ACC112 (cell line): Measurements from ENCODE around the gene KRTAP5-1.
"Not testable (repeated sequence)": the region's sequence is repeated elsewhere in the genome, so short reads cannot be mapped to it uniquely, and the experiment has no call there.

Experiments used
- H2AFZ ChIP-seq: fragments of 200-600 bp; sonication (generic); one replicate; pipeline ENCODE4 v1.6.0; 2017; ENCODE audit warnings: antibody characterized with exemption, low read length; ENCODE audit not compliant: unreplicated experiment
- H3K27ac ChIP-seq: fragments of 200-600 bp; sonication (generic); 2 replicates; pipeline ENCODE4 v1.5.1; 2014; ENCODE audit warnings: low read depth, mild to moderate bottlenecking, antibody characterized with exemption, low read length, moderate library complexity
- H3K27me3 ChIP-seq: fragments of 200-600 bp; sonication (generic); 2 replicates; pipeline ENCODE4 v1.6.1; 2014; ENCODE audit warnings: mild to moderate bottlenecking, antibody characterized with exemption, low read length, moderate library complexity, mixed read lengths; ENCODE audit not compliant: insufficient read depth
- H3K36me3 ChIP-seq: fragments of 200-600 bp; sonication (generic); 2 replicates; pipeline ENCODE4 v1.6.1; 2016; ENCODE audit warnings: mild to moderate bottlenecking, antibody characterized with exemption, low read length, moderate library complexity, mixed read lengths; ENCODE audit not compliant: insufficient read depth
- H3K4me1 ChIP-seq: fragments of 200-600 bp; sonication (generic); one replicate; pipeline ENCODE4 v1.6.1; 2016; ENCODE audit warnings: low read length, mixed read lengths; ENCODE audit not compliant: insufficient read depth, unreplicated experiment, control insufficient read depth
- H3K4me3 ChIP-seq: fragments of 200-600 bp; sonication (generic); 2 replicates; pipeline ENCODE4 v1.5.1; 2014; ENCODE audit warnings: mild to moderate bottlenecking, low read depth, low read length
- H3K79me2 ChIP-seq: fragments of 200-600 bp; sonication (generic); one replicate; pipeline ENCODE4 v1.6.0; 2016; ENCODE audit warnings: low read length; ENCODE audit not compliant: control insufficient read depth, unreplicated experiment, insufficient read depth

KRTAP5-1 gene

GRCh38 chr11:1589191-1589963, 4.3 kb upstream of the KRTAP5-1 start:
- H3K27me3 ChIP-seq: peaks cover 61% of the 10 kb centered on the region
- H3K36me3 ChIP-seq, H3K27ac ChIP-seq, H3K4me3 ChIP-seq, H3K79me2 ChIP-seq, H2AFZ ChIP-seq, H3K4me1 ChIP-seq: not testable (repeated sequence)

GRCh38 chr11:1586699-1587098, 1.6 kb upstream of the KRTAP5-1 start:
- H3K79me2 ChIP-seq: no peaks in the 10 kb centered on the region
- H3K4me1 ChIP-seq: no peaks in the 10 kb centered on the region
- no peak overlapping the region for H2AFZ ChIP-seq

GRCh38 chr11:1582909-1583308, 2.2 kb downstream of the KRTAP5-1 start:
- H3K27me3 ChIP-seq: peaks cover 29% of the 10 kb centered on the region; the same call in 1 of the 2 replicates
- not testable (repeated sequence) for H3K4me3 ChIP-seq, H2AFZ ChIP-seq, H3K36me3 ChIP-seq, H3K4me1 ChIP-seq, H3K79me2 ChIP-seq, H3K27ac ChIP-seq

More at GRCh38 chr11:1586699-1587098, 1.6 kb upstream of the KRTAP5-1 start:
- H3K4me3 ChIP-seq: no peak overlapping the region
- H3K27me3 ChIP-seq: peaks cover 48% of the 10 kb centered on the region
- H3K36me3 ChIP-seq: no peaks in the 10 kb centered on the region
- H3K27ac ChIP-seq: no peak overlapping the region

- H3K79me2 ChIP-seq: no peaks in the 10 kb centered on the region
- H3K36me3 ChIP-seq: no peaks in the 10 kb centered on the region
- no peak overlapping the region for H2AFZ ChIP-seq
- H3K4me1 ChIP-seq: no peaks in the 10 kb centered on the region
- peaks cover 29% of the 10 kb centered on the region; the same call in 1 of the 2 replicates for H3K27me3 ChIP-seq
- no peak overlapping the region for H3K4me3 ChIP-seq
- H3K27ac ChIP-seq: no peak overlapping the region
Measured at GRCh38 chr11:1581976-1582375, 3.1 kb downstream of the KRTAP5-1 start.

GRCh38 chr11:1576825-1577224, 8.3 kb downstream of the KRTAP5-1 start:
- no peak overlapping the region for H3K4me3 ChIP-seq
- H3K36me3 ChIP-seq: no peaks in the 10 kb centered on the region
- no peaks in the 10 kb centered on the region for H3K79me2 ChIP-seq
- no peak overlapping the region for H3K27ac ChIP-seq
- H3K27me3 ChIP-seq: peaks cover 49% of the 10 kb centered on the region
- no peak overlapping the region for H2AFZ ChIP-seq
- H3K4me1 ChIP-seq: no peaks in the 10 kb centered on the region

- not testable (repeated sequence) for H3K36me3 ChIP-seq, H3K4me1 ChIP-seq, H3K4me3 ChIP-seq
Measured at GRCh38 chr11:1575756-1576155, 9.3 kb downstream of the KRTAP5-1 start.

GRCh38 chr11:1574933-1575242, 10.2 kb downstream of the KRTAP5-1 start:
- peaks cover 60% of the 10 kb centered on the region for H3K27me3 ChIP-seq

More at GRCh38 chr11:1575756-1576155, 9.3 kb downstream of the KRTAP5-1 start:
- H3K27ac ChIP-seq, H2AFZ ChIP-seq, H3K79me2 ChIP-seq: not testable (repeated sequence)
- H3K27me3 ChIP-seq: peaks cover 55% of the 10 kb centered on the region

GRCh38 chr11:1574238-1574932, 10.7 kb downstream of the KRTAP5-1 start:
- peaks cover 60% of the 10 kb centered on the region for H3K27me3 ChIP-seq
- H2AFZ ChIP-seq: no peak overlapping the region
- H3K4me3 ChIP-seq: peak overlapping the region; percentile 33; the same call in 1 of the 2 replicates
- H3K4me1 ChIP-seq: no peaks in the 10 kb centered on the region
- H3K27ac ChIP-seq: no peak overlapping the region
- H3K79me2 ChIP-seq: no peaks in the 10 kb centered on the region
- no peaks in the 10 kb centered on the region for H3K36me3 ChIP-seq

More at GRCh38 chr11:1574933-1575242, 10.2 kb downstream of the KRTAP5-1 start:
- Histone ChIP-seq H3K4me3 (no peak overlapping the region), H3K4me1 (no peaks in the 10 kb centered on the region), H3K79me2 (no peaks in the 10 kb centered on the region), H3K36me3 (no peaks in the 10 kb centered on the region), H2AFZ (no peak overlapping the region), H3K27ac (no peak overlapping the region)

- no peaks in the 10 kb centered on the region for H3K4me1 ChIP-seq
- H3K79me2 ChIP-seq: no peaks in the 10 kb centered on the region
- no peak overlapping the region for H2AFZ ChIP-seq
- no peak overlapping the region for H3K4me3 ChIP-seq
- H3K27me3 ChIP-seq: peaks cover 60% of the 10 kb centered on the region
- no peaks in the 10 kb centered on the region for H3K36me3 ChIP-seq
- H3K27ac ChIP-seq: no peak overlapping the region
Measured at GRCh38 chr11:1573903-1574237, 11.2 kb downstream of the KRTAP5-1 start.

GRCh38 chr11:1573077-1573902, 11.8 kb downstream of the KRTAP5-1 start:
- no peaks in the 10 kb centered on the region for H3K79me2 ChIP-seq
- H3K4me1 ChIP-seq: no peaks in the 10 kb centered on the region
- 0 out of 2 replicates have a peak overlapping the region, but pooled peaks have one; percentile 60 for H3K4me3 ChIP-seq
- H3K36me3 ChIP-seq: no peaks in the 10 kb centered on the region
- no peak overlapping the region for H2AFZ ChIP-seq
- peaks cover 54% of the 10 kb centered on the region for H3K27me3 ChIP-seq
- no peak overlapping the region for H3K27ac ChIP-seq
